Measurements from ENCODE around the gene SOCS7.

- TF ChIP-seq, protein P1, sequence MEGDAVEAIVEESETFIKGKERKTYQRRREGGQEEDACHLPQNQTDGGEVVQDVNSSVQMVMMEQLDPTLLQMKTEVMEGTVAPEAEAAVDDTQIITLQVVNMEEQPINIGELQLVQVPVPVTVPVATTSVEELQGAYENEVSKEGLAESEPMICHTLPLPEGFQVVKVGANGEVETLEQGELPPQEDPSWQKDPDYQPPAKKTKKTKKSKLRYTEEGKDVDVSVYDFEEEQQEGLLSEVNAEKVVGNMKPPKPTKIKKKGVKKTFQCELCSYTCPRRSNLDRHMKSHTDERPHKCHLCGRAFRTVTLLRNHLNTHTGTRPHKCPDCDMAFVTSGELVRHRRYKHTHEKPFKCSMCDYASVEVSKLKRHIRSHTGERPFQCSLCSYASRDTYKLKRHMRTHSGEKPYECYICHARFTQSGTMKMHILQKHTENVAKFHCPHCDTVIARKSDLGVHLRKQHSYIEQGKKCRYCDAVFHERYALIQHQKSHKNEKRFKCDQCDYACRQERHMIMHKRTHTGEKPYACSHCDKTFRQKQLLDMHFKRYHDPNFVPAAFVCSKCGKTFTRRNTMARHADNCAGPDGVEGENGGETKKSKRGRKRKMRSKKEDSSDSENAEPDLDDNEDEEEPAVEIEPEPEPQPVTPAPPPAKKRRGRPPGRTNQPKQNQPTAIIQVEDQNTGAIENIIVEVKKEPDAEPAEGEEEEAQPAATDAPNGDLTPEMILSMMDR (IDR thresholded peaks at IDR 0.05): no peak
- TF ChIP-seq POLR2A (IDR thresholded peaks at IDR 0.05) (no peak), POLR2AphosphoS5 (IDR thresholded peaks at IDR 0.05) (no peak)
Observed at GRCh38 chr17:38344420-38344745, 7.3 kb upstream of the SOCS7 start.
